ENCODE measurements around the gene MTRF1L.

MTRF1L gene, protein sequence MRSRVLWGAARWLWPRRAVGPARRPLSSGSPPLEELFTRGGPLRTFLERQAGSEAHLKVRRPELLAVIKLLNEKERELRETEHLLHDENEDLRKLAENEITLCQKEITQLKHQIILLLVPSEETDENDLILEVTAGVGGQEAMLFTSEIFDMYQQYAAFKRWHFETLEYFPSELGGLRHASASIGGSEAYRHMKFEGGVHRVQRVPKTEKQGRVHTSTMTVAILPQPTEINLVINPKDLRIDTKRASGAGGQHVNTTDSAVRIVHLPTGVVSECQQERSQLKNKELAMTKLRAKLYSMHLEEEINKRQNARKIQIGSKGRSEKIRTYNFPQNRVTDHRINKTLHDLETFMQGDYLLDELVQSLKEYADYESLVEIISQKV
- total RNA-seq, result 6.4 to 11.3 (median 7.2) reads per million in 4 donors

DNA sequence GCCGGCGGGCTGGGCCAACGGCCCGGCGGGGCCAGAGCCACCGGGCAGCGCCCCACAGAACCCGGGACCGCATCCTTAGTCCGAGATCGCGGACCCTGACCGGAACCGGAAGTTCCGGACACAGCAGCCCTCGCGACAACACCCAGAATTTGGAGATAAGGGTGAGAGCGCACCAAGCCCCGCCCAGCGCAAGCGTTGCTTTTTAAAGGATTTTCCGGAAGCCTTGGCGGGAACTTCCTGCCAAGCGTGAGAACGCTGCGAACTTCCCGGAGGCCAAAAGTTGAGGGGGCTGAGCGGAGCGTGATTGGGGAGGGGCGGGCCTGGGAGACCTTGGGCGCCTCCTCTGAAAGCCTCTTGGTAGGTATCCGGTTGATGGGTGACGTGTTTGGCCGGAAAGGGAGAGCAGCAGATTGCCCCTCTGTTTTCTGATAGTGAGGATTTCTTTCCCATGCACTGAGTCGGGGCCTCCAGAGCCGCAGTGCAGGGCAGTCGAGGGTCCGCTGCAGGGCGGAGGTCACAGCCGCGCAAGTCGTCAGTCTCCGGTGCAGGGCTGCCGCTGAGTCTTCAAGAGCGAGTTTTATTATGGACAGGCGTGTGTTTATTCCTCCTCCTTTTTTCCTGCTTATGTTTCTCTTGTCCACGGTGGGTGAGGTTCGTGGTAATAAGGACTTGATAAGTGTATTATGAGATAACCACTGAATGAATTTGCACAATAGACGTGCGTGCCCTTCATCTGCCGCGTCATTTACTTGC, at the start of gene MTRF1L:
Gene MTRF1L, minus strand, starts transcription at position 97 of the 753 bp plus-strand sequence. Its CDS starts 24 bp downstream, at position 73.
- DNase-seq, result peak; percentile 68 to 94 (median 71)

DNA sequence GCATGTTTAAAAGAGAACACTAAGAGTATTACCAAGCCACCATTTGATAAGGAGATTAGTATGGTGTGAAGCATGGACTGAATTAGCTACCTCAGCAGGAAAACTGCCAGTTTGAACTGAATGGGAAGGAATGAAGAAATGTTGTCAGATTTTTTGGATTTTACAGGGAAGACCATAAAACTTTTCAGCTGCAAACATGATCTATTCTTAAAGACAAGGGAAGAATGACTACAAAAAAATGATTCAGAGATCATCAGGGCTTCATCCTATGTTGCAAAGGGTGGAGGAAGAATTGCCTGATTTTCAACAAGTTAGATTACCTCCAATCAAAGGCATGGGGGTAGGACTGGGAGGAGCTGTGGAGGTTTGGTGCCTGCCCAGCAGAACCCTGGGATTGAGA, 49.3 kb upstream of the MTRF1L start:
- DNase-seq, result no peak

DNA sequence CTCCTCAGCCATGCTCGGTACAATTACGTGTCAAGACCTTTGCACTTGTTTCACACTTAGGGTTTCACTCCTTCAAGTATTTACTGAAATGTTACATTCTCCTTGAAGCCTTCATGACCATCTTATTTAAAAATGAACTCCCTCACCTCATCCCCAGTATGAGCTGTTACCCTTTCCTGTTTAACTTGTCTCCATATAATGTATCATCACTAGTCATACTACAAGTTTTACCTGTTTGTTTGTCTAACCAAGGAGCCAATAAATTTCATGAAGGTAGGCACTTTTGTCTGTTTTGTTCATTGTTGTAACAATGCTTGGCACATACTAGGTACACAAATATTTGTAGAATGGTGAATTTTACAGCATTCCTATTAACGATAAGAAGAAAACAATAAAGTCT, 46.1 kb upstream of the MTRF1L start:
- no peak for DNase-seq

DNA sequence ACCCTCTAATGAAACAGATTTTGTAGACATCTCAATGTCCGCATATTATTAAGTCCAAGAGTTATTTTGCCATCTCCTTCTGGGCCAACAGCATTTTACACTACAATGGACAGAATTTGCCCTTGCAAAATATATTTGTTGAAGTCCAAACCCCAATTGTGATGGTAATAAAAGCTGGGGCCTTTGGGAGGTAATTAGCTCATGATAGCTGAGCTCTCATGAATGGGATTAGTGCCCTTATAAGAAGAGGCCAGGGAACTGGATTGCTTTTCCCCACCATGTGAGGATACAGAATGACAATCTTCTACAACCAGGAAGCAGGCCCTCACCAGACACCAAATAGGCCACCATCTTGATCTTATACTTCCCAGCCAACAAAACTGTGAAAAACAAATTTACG, 44.9 kb upstream of the MTRF1L start:
- no peak for DNase-seq

- no peak for DNase-seq
Observed at GRCh38 chr6:153045271-153045670, 42.8 kb upstream of the MTRF1L start.

GRCh38 chr6:153044295-153044694, 41.8 kb upstream of the MTRF1L start:
- DNase-seq, result no peak

DNA sequence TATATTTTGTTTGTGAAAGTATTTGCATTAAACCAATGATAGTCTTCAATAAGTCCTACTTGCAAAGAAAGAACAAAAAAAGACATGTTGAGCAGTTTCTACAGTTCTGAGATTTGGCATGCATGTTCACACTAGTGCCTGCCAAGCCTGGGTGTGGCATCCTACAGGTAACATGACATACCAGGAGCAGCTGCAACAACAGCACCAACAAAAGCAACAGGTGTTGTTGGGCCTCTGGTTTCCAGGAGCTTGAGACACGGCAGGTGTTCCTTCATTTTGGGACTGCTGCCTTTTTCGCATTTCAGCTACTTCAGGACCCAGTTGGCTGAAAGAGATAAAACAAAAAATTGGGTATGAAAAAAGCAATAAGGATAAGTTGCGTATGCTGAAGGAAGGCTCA, 41.2 kb upstream of the MTRF1L start:
- DNase-seq, result no peak

GRCh38 chr6:153038378-153039057, 36.0 kb upstream of the MTRF1L start:
- DNase-seq, result no peak

- DNase-seq, result no peak
Observed at GRCh38 chr6:153034139-153034538, 31.6 kb upstream of the MTRF1L start.

- no peak for DNase-seq
Observed at GRCh38 chr6:153032255-153032882, 29.9 kb upstream of the MTRF1L start.

GRCh38 chr6:153031335-153031955, 28.9 kb upstream of the MTRF1L start:
- no peak for DNase-seq

DNA sequence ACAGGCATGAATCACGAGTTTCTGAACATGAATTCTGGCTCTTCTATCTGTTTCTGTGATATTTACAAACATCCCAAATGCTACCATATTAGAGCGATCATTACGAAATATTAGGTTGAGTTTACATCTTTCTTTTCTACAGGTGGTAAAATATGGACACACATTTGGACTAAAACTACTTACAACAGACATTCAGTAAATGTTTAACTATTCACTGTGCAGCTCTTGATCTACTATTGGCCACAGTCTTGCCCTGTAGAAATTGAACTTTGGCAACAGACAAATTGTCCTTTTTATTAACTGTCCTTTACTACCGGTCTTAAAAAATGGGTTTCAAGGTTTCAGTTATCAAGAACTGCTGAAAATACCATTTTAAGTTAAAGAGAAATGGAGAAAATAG, 26.5 kb upstream of the MTRF1L start:
- DNase-seq, result no peak

DNA sequence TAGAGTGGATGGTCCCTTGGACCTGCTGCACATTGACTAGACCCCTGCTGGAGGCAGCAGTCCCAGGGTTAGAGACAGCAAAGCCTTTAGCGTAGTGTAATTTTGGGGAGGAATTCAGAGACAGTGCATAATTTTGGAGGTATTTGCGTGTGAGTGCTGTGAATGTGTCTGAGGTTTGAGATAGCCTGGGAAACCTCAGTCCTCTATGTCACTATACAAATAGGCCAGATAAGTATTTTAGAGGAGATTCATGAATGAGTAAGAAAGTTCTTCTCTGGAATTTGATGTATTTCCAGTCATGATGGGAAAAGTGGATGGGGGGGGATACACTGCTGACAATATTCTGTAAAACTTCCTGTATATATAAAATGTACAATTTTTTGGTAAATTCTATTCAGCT, 25.8 kb upstream of the MTRF1L start:
- DNase-seq, result no peak

DNA sequence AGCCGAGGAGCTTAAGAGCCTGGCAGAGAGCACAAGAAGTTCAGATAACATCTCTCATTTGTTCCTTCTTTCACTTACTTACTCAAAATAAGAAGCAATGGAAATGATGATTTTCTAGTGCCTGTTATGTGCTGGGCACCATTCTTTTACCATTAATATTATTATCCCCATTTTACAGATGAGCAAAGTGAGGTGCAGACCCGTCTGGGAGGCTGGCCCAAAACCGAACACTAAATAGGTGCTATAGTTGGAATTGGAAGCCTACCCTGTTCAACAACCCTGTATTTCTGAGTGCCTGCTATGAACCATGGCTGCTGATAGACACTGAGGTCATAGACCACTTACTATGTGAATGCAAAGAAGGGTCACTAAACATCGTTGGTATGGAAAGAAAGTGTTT, 25.0 kb upstream of the MTRF1L start:
- DNase-seq, result no peak

GRCh38 chr6:153024709-153025017, 22.2 kb upstream of the MTRF1L start:
- no peak for DNase-seq

DNA sequence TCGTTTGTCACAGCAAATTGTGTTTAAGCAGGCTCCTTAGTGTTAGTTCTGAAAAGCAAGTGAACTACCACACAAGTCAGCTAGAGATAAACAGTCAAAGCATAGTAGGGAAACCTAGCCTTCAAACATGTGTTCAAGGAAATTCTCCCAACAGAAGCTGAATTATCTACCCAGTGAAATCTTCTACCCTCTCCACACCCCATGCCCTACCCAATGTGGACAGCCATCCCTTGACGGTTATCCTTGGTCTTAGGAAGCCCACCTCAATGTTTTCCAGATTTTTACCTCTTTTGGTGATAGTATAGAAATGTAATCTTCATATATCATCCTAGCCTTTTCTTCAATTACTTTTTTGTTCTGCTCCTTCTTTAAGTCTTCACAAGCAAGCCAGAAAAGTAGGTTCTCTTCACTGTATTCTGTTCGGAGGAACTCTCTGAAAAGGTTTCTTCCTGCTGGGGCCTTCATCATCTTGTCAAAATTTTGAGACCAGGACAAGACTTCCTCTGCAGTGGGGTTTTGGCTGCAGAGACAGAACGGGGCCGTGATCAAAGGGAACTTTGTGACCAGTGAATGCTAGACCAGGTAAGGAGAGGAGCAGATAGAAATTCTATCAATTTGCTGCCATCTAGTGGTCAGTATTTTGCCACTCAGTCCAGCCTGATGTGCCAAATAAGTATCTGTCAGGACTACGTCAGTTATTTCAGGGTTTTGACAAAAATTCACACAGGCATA, 21.6 kb upstream of the MTRF1L start:
- DNase-seq, result peak in 4 of 5 donors; percentile 4 to 63 (median 24)

- DNase-seq, result no peak
Observed at GRCh38 chr6:153018355-153018754, 15.8 kb upstream of the MTRF1L start.

- DNase-seq, result no peak
Observed at GRCh38 chr6:153016846-153017245, 14.3 kb upstream of the MTRF1L start.

DNA sequence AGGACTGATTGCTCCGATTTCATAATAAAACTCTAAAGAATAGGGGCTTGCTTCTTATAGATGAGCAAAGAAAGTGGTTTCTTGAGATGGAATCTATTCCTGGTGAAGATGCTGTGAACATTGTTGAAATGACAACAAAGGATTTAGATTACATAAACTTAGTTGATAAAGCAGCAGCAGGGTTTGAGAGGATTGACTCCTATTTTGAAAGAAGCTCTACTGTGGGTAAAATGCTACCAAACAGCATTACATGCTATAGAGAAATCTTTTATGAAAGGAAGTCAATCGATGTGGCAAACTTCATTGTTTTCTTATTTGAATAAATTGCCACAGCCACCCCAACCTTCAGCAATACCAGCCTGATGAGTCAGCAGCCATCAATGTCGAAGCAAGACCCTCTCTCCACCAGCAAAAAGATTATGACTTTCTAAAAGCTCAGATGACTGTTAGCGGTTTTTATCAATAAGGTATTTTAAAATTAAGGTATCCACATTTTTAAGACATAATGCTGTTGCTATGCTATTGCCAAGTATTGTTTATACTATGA, 12.7 kb upstream of the MTRF1L start:
- DNase-seq, result no peak

DNA sequence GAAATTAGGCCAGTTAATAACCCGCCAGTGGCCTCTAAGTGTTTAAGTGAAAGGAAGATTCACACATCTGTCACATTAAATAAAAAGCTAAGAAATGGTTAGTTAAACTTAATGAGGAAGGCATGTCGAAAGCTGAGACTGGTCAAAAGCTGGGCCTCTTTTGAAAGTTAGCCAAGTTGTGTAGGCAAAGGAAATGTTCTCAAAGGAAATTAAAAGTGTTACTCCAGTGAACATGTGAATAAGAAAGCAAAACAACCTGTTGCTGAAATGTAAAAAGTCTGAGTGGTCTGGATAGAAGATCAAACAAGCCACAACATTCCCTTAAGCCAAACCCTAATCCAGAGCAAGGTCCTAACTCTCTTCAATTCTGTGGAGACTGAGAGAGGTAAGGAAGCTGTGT, 10.9 kb upstream of the MTRF1L start:
- no peak for DNase-seq

GRCh38 chr6:153012856-153013255, 10.3 kb upstream of the MTRF1L start:
- no peak for DNase-seq

- DNase-seq, result no peak
Observed at GRCh38 chr6:153003366-153003690, 819 bp upstream of the MTRF1L start.
